CD4-positive, alpha-beta T cell (primary cell): ENCODE results near the gene KCNMB4. TPM values are rescaled to one million over a fixed set of nuclear protein-coding genes. Genes with fewer than 3 reads are reported as not detected.
A peak's percentile ranks its signal among the peaks of the same experiment; 100 is the strongest.

ENCODE experiments used
- ATAC-seq: fragments of 200-7000 bp; cut with Tn5 transposase; one replicate; pipeline ENCODE4 v1.10.0; 2022; ENCODE audit warnings: mild to moderate bottlenecking; ENCODE audit not compliant: poor library complexity
- CTCF ChIA-PET: fragments of 350-600 bp; sonication (Branson Sonifier 250); formaldehyde crosslinking; loops from one replicate; lab custom pipeline; 2021; ENCODE audit warnings: antibody characterized with exemption, inconsistent platforms; lab: Charles Lee
- POLR2A ChIA-PET: fragments of 350-600 bp; sonication (Branson Sonifier 250); formaldehyde crosslinking; loops from one replicate; lab custom pipeline; 2021; ENCODE audit warnings: antibody characterized with exemption, inconsistent platforms; lab: Charles Lee
- DNase-seq, 14 experiments: peaks; one replicate each; pipeline ENCODE4 v3.0.0-alpha.2; 2013 to 2020; ENCODE audit warnings: mixed read lengths in 2 of 14
- H3K27ac ChIP-seq, 2 donors: one replicate each; pipeline versions ENCODE4 v1.5.1 to v1.7.0; 2013; ENCODE audit warnings: low read length in 2 of 2, low read depth in 1 of 2, mild to moderate bottlenecking in 1 of 2
- H3K27me3 ChIP-seq, 2 experiments: 1 replicate in 1 of 2; 2 replicates in 1 of 2; pipeline versions ENCODE4 v1.6.1 to v1.7.0; 2013; ENCODE audit warnings: low read length in 2 of 2, control low read depth in 1 of 2, mild to moderate bottlenecking in 1 of 2, moderate library complexity in 1 of 2; ENCODE audit not compliant: insufficient read depth in 2 of 2, control insufficient read depth in 1 of 2
- H3K36me3 ChIP-seq: one replicate; pipeline ENCODE4 v1.6.1; 2013; ENCODE audit warnings: low read length, control low read depth; ENCODE audit not compliant: insufficient read depth
- H3K4me1 ChIP-seq: one replicate; pipeline ENCODE4 v1.6.1; 2013; ENCODE audit warnings: low read length, control low read depth; ENCODE audit not compliant: insufficient read depth
- H3K4me3 ChIP-seq: one replicate; pipeline ENCODE4 v1.5.1; 2013; ENCODE audit warnings: mild to moderate bottlenecking, low read length, moderate library complexity
- H3K9me3 ChIP-seq, 2 experiments: 1 replicate in 1 of 2; 2 replicates in 1 of 2; pipeline versions ENCODE4 v1.6.1 to v1.7.0; 2013; ENCODE audit warnings: low read length in 2 of 2, mild to moderate bottlenecking in 2 of 2, control low read depth in 1 of 2, moderate library complexity in 1 of 2; ENCODE audit not compliant: control insufficient read depth in 1 of 2, insufficient read depth in 1 of 2
- H3K27ac Mint-ChIP-seq: one replicate; pipeline ENCODE4 v1.8.0; 2020; ENCODE audit warnings: mixed read lengths
- H3K27me3 Mint-ChIP-seq: one replicate; pipeline ENCODE4 v1.8.0; 2021; ENCODE audit warnings: mixed read lengths
- H3K36me3 Mint-ChIP-seq: one replicate; pipeline ENCODE4 v1.8.0; 2021; ENCODE audit warnings: low read depth, mixed read lengths
- H3K4me1 Mint-ChIP-seq: one replicate; pipeline ENCODE4 v1.8.0; 2021; ENCODE audit warnings: low read depth, mixed read lengths
- H3K4me3 Mint-ChIP-seq: one replicate; pipeline ENCODE4 v1.8.0; 2020; ENCODE audit warnings: mild to moderate bottlenecking, mixed read lengths
- H3K9me3 Mint-ChIP-seq: one replicate; pipeline ENCODE4 v1.8.0; 2020; ENCODE audit warnings: mixed read lengths
- CTCF ChIP-seq: fragments of 200-600 bp; IDR thresholded peaks from one replicate; pipeline ENCODE4 v1.8.0; 2022; ENCODE audit warnings: antibody characterized with exemption, mild to moderate bottlenecking
- intact Hi-C, 2 experiments: fragments of 100-400 bp; cut with DNase I in 1 of 2; cut with micrococcal nuclease in 1 of 2; formaldehyde crosslinking; loops; one replicate each; pipeline versions ENCODE4 v1.15.1 to v1.9.0; 2023 to 2025; cut with DNase I, micrococcal nuclease
- total RNA-seq, 174 experiments: library from RNA in 2 of 174; stranded (reverse) in 2 of 174; gene quantifications; one replicate each; pipeline ENCODE4 v1.2.3 and lab custom pipeline; 2021 to 2026

The KCNMB4 gene
- total RNA-seq, 2 experiments from 2014 or later: 0.53 to 0.71 TPM

- TF ChIP-seq CTCF: no peak
- H3K36me3 ChIP-seq: no peaks in the 10 kb centered on the region
- peak overlapping the region; percentile 81 for H3K4me3 ChIP-seq
- peaks cover 0 to 7% of the 10 kb centered on the region in 2 experiments for H3K27me3 ChIP-seq
- Mint-ChIP-seq H3K9me3 (no peaks in the 10 kb centered on the region), H3K4me1 (peaks cover 33% of the 10 kb centered on the region), H3K4me3 (peak overlapping the region; percentile 96), H3K27me3 (peaks cover 5% of the 10 kb centered on the region), H3K36me3 (peaks cover 10% of the 10 kb centered on the region), H3K27ac (peak overlapping the region; percentile 77)
- H3K27ac ChIP-seq: peak overlapping the region; percentile 18 to 36
- intact Hi-C loops: loop anchor here (2.0 to 10.0 kb wide), 3 partner anchors 122 to 1298 kb away; partner anchors contain the start of genes CCT2 (in 1 of the 2), THAP2 (in 1 of the 2) and ZFC3H1 (in 1 of the 2)
- peaks cover 18% of the 10 kb centered on the region for H3K4me1 ChIP-seq
- POLR2A ChIA-PET: interaction anchor here (0.9 to 3.2 kb wide), 4 partner anchors 8 to 127 kb away, joined by 3 to 32 read pairs (median 14); partner anchors contain the start of gene CNOT2
- CTCF ChIA-PET: interaction anchor here (1.0 kb wide), 1 partner anchor 9 kb away, joined by 3 read pairs; no protein-coding TSS in a partner anchor
- no peaks in the 10 kb centered on the region for H3K9me3 ChIP-seq
- peak; percentile 46 to 87 (median 65) for DNase-seq
- ATAC-seq: peak; percentile 75
These were observed 629 bp downstream of the KCNMB4 start for GRCh38 chr12:70366581-70367257.

GRCh38 chr12:70367258-70368141, 1.4 kb downstream of the KCNMB4 start:
- Histone ChIP-seq H3K27me3 (peaks cover 0 to 7% of the 10 kb centered on the region in 2 experiments), H3K36me3 (no peaks in the 10 kb centered on the region), H3K9me3 (no peaks in the 10 kb centered on the region), H3K4me1 (peaks cover 18% of the 10 kb centered on the region), H3K27ac (peak overlapping the region in 1 of 2 donors; percentile 36), H3K4me3 (peak overlapping the region; percentile 81)
- H3K36me3 Mint-ChIP-seq: peaks cover 10% of the 10 kb centered on the region
- peaks cover 5% of the 10 kb centered on the region for H3K27me3 Mint-ChIP-seq
- peak overlapping the region; percentile 96 for H3K4me3 Mint-ChIP-seq
- ChIA-PET POLR2A (interaction anchor here (1.0 to 3.2 kb wide), 4 partner anchors 9 to 124 kb away, joined by 3 to 32 read pairs (median 14); partner anchors contain the start of gene CNOT2), CTCF (interaction anchor here (1.0 kb wide), 1 partner anchor 10 kb away, joined by 3 read pairs; no protein-coding TSS in a partner anchor)
- no peak for TF ChIP-seq CTCF
- H3K9me3 Mint-ChIP-seq: no peaks in the 10 kb centered on the region
- H3K27ac Mint-ChIP-seq: peak overlapping the region; percentile 77
- ATAC-seq (no peak), DNase-seq (no peak)
- peaks cover 33% of the 10 kb centered on the region for H3K4me1 Mint-ChIP-seq
- intact Hi-C loops: loop anchor here (2.0 to 10.0 kb wide), 3 partner anchors 123 to 1297 kb away; partner anchors contain the start of genes CCT2 (in 1 of the 2), THAP2 (in 1 of the 2) and ZFC3H1 (in 1 of the 2)

- H3K27ac ChIP-seq: no peak overlapping the region
- ChIA-PET CTCF (interaction anchor here (0.5 kb wide), 1 partner anchor 14 kb away, joined by 3 read pairs; no protein-coding TSS in a partner anchor), POLR2A (no interaction called here)
- Mint-ChIP-seq H3K27ac (no peak overlapping the region), H3K4me1 (peaks cover 1% of the 10 kb centered on the region), H3K36me3 (no peaks in the 10 kb centered on the region), H3K4me3 (no peak overlapping the region), H3K9me3 (no peaks in the 10 kb centered on the region), H3K27me3 (no peaks in the 10 kb centered on the region)
- no peak overlapping the region for H3K4me3 ChIP-seq
- H3K4me1 ChIP-seq: no peaks in the 10 kb centered on the region
- no peaks in the 10 kb centered on the region for H3K9me3 ChIP-seq
- no peak for TF ChIP-seq CTCF
- DNase-seq (no peak), ATAC-seq (no peak)
- no peaks in the 10 kb centered on the region for H3K27me3 ChIP-seq
- intact Hi-C loops: no loop called here
- H3K36me3 ChIP-seq: no peaks in the 10 kb centered on the region
These were observed 6.8 kb downstream of the KCNMB4 start for GRCh38 chr12:70372881-70373280.
